GM13976 (cell line): ENCODE data around the gene MAN2A2.

ENCODE experiments used
- DNase-seq: peaks from one replicate; pipeline ENCODE4 v3.0.0; 2012; ENCODE audit warnings: low spot score
- CTCF ChIP-seq: IDR thresholded peaks from 2 replicates; pipeline ENCODE4 v1.5.1; 2012; ENCODE audit warnings: borderline replicate concordance, mild to moderate bottlenecking; ENCODE audit not compliant: insufficient read depth; ENCODE audit errors: extremely low read depth, missing control alignments, control extremely low read depth
- in situ Hi-C: fragments of 300-500 bp; cut with MboI; formaldehyde crosslinking; loops from one replicate; pipeline ENCODE4 v1.12.0; 2022; ENCODE audit warnings: low sequenced_read_pairs, mixed read lengths, inconsistent platforms; ENCODE audit not compliant: unreplicated experiment

The MAN2A2 gene

GRCh38 chr15:90860942-90861675 is 42.0 kb upstream of the MAN2A2 start:
- no peak for DNase-seq
- in situ Hi-C loops, result no loop called here
- TF ChIP-seq CTCF, result no peak

GRCh38 chr15:90862487-90862886 is 40.6 kb upstream of the MAN2A2 start:
- in situ Hi-C loops, result no loop called here
- no peak for TF ChIP-seq CTCF
- no peak for DNase-seq

GRCh38 chr15:90862964-90863778 is 39.9 kb upstream of the MAN2A2 start:
- no peak for DNase-seq
- in situ Hi-C loops, result no loop called here
- TF ChIP-seq CTCF, result no peak

- no peak for DNase-seq
- in situ Hi-C loops, result no loop called here
- TF ChIP-seq CTCF, result no peak
These were observed 39.1 kb upstream of the MAN2A2 start for GRCh38 chr15:90863987-90864386.

GRCh38 chr15:90864507-90864906 is 38.6 kb upstream of the MAN2A2 start:
- in situ Hi-C loops, result no loop called here

GRCh38 chr15:90865702-90866101 is 37.4 kb upstream of the MAN2A2 start:
- no peak for DNase-seq
- no peak for TF ChIP-seq CTCF
- in situ Hi-C loops, result no loop called here

More at GRCh38 chr15:90864507-90864906, 38.6 kb upstream of the MAN2A2 start:
- DNase-seq, result no peak
- TF ChIP-seq CTCF, result no peak
